Neural cell (in vitro differentiated cells): ENCODE data around the gene SYT1.

ENCODE experiments used
- EP300 ChIP-seq: fragments of 450-650 bp; conservative IDR thresholded peaks from 2 replicates; pipeline ENCODE4 v1.6.1; 2014; ENCODE audit warnings: antibody characterized with exemption, mild to moderate bottlenecking, moderate library complexity; ENCODE audit not compliant: poor library complexity, severe bottlenecking
- TF ChIP-seq, protein P1 (sequence below): fragments of 450-650 bp; IDR thresholded peaks from 2 replicates; pipeline ENCODE4 v1.5.1; 2014; ENCODE audit warnings: antibody characterized with exemption, mild to moderate bottlenecking, moderate library complexity; ENCODE audit not compliant: poor library complexity, severe bottlenecking

DNA sequence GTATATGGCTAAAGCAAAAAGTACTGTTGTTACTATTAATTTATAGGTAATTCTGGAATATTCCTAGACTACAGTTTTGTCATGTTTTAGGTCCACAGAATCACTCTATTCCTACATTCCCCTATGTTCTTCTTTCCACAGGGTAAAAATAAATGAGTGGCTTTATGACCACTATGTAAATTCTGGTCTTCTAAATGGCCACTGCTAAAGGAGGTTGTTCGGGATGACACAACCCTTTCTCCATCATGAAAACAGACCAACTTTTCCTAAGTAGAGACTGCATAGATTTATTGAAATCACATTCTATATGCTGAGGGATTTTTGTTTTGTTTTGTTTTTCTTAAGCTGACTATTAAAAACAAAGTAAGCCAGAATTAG, 88.0 kb downstream of the SYT1 start:
- TF ChIP-seq, protein P1, sequence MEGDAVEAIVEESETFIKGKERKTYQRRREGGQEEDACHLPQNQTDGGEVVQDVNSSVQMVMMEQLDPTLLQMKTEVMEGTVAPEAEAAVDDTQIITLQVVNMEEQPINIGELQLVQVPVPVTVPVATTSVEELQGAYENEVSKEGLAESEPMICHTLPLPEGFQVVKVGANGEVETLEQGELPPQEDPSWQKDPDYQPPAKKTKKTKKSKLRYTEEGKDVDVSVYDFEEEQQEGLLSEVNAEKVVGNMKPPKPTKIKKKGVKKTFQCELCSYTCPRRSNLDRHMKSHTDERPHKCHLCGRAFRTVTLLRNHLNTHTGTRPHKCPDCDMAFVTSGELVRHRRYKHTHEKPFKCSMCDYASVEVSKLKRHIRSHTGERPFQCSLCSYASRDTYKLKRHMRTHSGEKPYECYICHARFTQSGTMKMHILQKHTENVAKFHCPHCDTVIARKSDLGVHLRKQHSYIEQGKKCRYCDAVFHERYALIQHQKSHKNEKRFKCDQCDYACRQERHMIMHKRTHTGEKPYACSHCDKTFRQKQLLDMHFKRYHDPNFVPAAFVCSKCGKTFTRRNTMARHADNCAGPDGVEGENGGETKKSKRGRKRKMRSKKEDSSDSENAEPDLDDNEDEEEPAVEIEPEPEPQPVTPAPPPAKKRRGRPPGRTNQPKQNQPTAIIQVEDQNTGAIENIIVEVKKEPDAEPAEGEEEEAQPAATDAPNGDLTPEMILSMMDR, result no peak
- no peak for TF ChIP-seq EP300
